GM21619 (cell line): Measurements from ENCODE around the gene MACROD1.
A peak's percentile ranks its signal among the peaks of the same experiment; 100 is the strongest.

Experiments used
- ATAC-seq: cut with Tn5 transposase; IDR thresholded peaks from one replicate; pipeline ENCODE4 v1.9.1; 2021; ENCODE audit not compliant: unreplicated experiment

The MACROD1 gene

DNA sequence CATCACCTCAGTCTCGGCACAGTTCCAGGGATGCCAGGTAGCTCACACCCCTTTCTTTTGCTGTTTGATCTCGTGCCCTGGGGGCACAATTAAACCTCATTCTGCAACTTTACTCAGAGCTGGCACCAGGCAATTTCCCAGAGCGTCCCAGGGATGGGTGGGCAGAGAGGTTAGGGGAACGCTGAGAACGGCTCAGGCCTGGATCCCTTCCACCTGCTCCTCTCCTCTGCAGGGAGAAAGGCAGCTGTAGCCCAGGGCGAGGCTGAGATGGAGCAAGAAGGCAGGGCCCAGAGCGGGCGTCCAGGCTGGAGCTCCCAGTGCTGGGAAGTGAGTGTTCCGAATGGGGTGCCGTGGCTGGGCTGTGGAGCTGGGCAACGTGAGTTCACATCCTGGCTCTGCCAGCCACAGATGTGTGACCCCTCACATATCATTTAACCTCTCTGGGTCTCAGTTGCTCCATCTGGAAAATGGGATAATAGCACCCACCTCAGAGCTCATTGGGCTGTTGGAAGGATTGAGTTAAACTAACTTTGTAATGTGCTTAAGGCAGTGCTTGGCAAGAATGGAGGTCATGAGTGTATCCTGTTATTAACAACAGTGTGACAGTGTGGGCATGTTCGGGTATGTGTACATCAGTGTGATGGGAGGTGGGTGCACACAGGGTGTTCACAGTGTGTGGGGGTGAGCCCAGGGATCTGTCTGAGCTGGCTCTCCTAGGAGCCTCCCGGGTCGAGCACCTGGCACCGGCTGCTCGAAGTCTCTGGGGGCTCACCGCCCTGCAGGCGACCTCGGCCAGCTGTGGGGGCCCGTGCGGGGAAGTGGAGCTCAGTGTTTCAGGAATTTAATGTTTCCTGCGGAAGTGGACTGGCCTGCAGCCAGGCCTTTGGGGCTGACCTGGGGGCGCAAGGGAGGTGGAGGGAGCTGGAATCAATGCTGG is 164.2 kb downstream of the MACROD1 start:
- ATAC-seq, result no peak

DNA sequence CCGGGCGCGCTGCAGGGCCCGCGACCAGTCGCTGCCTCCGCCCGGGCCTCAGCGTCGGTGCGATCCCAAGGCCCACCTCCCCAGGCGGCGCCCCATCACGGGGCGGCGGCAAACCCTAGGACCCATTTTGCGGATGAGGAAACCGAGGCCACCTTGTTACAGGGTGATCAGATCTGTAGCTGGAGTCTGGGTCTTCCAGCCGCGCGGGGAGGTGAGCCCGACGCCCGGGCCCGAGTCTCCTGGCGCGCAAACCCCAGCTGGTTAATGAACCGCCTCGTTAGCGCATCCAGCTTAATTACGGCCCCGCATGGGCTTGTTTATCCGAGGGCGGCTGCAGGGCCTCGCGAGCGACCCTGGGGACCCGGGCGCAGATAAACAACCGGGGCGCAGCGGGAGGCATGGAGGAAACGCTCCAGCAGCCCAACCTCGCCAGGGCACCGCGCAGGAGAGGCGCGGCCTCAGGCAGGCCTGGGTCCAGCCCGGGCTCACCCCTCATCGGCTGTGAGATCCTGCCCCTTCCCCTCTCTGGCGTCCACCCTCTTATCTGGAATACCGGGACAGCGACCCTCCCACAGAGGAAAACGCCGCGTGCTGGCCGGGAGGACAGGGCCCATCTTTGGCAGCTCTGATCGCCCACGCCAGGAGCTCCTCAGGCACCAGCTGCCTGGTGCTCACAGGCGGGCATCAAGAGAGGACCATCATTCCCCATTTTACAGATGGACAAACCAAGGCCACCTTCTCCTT is 165.0 kb downstream of the MACROD1 start:
- ATAC-seq, result no peak

DNA sequence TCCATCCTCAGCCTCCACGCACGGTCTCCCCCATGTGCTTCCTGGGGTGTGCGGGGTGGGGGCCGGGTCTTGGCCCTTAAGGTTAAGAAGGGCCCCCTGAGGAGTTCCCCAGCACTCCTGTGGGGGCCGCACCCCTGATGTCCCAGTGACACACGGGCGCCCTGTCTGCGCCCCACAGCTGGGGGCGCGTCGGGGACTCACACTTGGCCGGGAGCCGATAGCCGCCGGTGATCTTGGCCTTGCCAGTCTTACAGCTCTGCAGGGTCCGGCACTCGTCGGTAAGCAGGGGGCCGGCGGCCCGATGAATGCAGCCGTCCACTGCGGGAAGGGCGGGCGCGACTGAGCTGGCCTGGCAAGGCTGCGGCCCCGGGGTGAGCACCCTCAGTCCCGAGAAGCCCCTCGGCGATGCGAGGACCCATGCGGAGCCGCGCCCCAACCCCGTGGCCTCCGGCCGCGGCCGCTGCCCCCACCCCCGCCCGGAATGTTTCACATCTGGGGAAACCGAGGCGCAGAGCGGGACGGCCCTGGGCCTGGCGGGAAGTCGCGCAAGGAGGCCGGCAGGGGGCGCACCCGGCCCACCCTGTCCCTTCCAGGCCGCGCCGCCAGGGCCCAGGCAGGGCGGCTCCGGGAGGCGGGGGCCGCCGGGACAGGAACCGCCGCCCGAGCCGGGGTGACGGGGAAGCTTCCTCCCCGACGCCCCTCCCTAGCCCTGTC is 165.7 kb downstream of the MACROD1 start:
- ATAC-seq, result peak; percentile 72

DNA sequence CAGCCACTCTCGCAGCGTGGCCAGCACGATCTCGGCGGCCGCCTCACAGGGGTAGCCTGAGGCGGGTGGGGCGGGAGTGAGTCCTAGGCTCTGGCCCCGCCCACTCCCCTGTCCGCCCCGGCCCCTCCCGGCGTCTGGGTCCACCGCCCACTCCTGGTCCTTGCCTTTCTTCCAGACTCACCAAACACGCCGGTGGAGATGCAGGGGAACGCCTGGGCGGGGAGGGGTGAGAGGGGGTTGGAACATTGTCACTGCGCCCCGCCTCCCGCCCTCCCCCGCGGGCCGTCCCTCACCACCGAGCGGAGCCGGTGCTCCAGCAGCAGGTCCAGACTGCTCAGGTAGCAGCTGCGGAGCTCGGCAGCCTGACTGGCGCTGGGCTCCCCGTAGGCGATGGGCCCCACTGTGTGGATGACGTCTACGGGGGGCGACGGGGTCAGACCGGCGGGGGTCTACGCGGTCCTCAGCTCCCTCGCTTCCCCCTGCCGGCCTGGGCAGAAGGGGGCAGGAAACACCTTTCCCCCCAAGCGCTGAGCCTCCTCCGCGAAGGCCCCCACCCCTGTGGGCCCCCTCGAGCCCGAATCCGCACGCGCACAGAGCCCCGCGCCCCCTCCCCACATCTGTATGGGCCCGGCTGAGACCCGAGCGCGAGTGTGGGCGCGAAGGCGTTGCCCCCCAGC is 166.4 kb downstream of the MACROD1 start:
- ATAC-seq, result no peak

DNA sequence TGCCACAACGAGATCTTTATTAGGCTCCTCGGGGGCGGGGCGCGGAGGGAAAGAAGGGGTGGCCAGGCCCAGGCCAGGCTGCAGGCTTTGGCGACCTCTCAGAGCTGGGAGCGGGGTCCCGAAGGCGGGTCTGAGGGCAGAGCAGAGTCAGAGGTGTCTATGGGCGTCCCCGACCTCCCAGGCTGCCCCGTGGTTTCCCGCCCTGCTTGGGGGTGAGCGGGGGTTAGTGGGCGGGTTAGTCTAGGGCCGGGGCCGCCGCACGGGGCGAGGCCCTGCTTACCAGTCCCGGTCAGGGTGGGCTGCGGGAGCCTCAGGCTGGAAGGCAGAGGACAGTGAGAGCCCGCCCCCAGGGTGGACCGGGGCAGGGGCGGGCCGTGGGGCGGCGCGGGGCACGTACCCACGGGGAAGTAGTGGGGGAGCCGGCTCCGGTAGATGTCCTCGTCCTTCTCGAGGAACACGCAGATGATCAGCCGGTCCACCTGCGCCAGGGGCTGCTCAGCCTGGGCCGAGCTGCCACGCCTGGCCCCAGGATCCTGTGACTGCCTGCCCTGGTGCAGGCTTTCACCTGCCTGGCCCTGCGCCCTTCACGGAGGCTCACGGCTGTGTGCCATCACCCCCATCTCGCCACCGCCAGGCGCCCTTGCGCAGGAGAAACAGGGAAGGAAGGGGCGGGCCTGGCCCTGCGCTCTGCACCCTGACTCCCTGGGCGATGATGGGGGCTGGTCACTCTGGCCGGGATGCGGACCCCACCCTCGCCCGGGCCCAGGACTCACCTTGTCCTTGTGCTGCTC is 167.2 kb downstream of the MACROD1 start:
- ATAC-seq, result no peak

DNA sequence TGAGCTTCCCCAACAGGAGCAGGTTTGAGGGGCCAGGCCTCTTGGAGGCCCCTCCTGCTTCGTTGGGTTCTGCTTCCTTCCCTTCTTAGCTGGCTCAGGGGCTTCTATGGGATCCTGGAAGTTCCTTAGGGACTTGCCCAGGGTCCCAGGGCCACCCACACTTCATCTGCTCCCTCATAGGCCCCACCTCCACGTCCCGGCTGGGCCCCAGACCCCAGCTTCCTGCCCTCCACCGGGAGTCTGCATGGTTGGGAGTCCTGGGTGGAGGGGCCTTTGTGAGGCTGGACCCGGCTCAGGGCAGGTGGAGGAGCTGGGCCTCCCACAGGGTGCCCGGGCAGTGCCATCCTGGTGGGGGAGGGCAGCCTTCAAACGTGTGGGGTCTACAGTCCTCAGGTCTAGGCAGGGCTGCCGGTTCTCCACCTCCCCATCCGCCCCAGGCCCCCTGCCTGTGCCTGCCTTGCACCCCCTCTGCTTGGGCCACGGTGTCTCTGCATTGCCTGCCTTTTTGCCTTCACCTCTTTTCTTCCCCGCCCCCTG is 168.0 kb downstream of the MACROD1 start:
- ATAC-seq, result no peak

DNA sequence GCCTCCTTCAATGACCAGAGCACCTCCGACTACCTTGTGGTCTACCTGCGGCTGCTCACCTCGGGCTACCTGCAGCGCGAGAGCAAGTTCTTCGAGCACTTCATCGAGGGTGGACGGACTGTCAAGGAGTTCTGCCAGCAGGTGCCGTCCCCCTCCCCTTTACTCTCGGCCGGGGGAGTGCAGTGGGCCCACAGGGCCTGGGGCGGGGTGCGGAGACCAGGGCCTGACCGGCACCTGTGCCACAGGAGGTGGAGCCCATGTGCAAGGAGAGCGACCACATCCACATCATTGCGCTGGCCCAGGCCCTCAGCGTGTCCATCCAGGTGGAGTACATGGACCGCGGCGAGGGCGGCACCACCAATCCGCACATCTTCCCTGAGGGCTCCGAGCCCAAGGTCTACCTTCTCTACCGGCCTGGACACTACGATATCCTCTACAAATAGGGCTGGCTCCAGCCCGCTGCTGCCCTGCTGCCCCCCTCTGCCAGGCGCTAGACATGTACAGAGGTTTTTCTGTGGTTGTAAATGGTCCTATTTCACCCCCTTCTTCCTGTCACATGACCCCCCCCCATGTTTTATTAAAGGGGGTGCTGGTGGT is 168.7 kb downstream of the MACROD1 start:
- no peak for ATAC-seq

DNA sequence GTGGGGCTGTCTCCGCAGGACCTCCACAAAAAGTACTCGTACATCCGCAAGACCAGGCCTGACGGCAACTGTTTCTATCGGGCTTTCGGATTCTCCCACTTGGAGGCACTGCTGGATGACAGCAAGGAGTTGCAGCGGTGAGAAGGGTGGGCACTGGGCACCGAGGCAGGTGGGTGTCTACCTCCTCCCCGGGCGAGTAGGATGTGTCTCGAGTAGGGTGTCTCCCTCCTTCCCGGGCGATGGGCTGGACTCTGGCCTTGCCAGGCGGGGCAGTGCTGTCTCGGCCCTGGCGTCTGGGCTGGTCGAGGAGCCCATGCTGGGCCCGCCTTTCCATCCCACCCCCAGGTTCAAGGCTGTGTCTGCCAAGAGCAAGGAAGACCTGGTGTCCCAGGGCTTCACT is 169.4 kb downstream of the MACROD1 start:
- no peak for ATAC-seq

DNA sequence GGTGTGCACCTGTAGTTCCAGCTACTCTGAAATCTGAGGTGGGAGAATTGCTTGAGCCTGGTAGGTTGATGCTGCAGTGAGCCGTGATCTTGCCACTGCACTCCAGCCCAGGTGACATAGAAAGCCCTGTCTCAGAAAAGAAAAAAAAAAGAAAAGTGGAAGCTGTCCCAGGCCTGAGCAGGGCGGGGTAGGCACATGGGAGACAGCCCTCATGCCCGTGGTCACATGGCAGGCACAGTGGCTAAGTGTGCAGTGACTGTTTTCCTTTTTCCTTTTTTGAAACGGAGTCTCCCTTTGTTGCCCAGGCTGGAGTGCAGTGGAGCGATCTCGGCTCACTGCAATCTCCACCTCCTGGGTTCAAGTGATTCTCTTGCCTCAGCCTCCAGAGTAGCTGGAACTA is 171.9 kb downstream of the MACROD1 start:
- ATAC-seq, result no peak

DNA sequence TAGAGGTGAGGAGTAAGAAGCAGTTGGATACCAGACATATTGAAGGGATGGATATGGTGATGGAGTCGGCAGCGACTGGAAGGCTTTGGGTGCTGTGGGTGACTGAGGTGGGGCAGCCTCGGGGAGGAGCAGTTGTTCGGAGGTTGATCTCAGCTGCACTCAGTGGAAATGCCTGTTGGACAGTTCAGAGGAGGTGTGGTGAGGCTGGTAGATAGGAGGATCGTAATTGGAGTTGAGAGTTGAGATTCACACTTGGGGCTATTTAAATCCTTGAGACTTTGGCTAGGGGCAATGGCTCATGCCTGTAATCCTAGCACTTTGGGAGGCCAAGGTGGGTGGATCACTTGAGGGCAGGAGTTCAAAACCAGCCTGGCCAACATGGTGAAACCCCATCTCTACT is 172.8 kb downstream of the MACROD1 start:
- ATAC-seq, result no peak

DNA sequence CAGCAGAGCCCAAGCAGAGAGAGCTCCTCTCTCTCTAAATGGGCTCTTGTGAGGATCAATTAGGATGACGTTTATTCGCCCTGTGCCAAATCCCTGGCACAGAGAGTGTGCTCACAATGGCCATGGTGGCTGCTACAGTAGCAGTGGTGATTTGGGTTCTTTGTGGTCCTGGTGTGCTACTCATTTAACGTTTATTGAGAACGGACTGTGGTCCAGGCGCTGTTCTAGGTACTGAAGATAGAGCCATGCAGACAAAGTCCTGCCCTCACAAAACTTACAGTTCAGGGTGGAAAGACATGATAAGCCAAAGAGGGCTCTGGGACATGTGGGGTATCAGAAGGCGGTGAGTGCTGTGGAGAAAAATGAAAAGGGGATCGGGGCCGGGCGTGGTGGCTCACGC is 174.4 kb downstream of the MACROD1 start:
- no peak for ATAC-seq

DNA sequence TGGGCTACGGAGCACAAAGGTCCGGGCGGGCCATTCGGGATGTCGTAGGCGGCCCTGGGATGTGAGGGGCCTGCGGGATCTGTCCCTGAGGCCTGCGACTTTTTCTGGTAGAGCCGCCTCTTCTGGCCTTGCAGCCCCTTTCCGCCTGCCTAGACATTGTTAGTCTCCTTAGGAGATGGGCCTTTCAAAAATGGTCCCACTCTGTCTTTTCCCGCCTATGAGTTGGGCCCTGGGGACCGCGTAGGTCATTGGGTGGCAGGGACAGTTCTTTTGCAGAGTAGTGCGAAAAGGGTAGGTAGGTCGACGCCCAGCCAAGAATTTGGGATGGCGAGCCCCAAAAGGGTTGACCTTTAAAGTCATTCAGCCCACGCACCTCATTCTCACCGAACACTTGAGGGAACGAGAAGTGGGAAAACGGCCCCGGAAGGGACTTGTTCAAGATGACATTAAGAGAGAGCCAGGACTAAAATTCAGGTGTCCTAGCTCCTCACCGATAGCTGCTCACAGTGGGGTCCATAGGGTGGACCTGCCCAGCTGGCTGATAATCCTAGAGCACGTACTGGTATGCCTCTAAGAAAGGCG is 178.9 kb downstream of the MACROD1 start:
- no peak for ATAC-seq

DNA sequence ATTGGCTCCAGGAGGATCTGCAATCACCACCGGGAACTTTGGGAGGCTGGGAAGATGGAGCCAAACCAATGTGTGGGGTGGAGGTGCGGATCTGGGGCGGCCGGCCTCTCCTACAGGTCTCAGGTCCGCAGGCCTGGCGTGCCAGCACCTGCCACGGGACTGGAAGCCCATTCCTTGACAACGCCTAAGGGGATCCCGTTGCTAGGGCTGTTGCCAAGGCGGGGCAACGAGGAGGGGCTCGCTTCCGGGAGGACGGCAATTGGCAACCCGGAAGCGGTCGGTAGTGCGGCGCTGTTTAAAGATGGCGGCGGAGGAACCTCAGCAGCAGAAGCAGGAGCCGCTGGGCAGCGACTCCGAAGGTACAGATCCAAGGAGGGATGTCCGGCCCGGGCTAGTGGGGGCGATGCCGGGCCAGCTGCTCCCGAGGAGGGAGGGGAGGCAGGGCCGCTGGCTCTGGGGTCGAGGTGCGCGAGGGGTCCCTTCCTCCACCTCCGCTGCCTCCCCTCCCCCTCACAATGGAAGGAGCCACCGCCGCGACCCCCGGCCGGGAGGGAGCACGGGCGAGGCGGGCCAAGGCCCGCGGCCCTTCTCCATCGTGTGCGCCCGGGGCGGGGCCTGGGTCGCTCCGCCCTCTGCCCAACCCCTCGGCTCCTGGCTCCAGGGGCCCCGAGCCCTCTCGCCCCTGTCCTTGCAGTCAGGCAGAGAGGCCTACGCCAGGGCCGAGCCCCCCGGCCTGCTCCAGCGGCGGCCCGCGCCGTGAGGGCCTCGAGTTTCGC is 179.6 kb downstream of the MACROD1 start, which contains the start of gene OTUB1:
Gene OTUB1 (plus strand): TSS at position 283 of the 776 bp plus-strand sequence. CDS start 19 bp downstream, at position 302.
- ATAC-seq, result peak; percentile 91

DNA sequence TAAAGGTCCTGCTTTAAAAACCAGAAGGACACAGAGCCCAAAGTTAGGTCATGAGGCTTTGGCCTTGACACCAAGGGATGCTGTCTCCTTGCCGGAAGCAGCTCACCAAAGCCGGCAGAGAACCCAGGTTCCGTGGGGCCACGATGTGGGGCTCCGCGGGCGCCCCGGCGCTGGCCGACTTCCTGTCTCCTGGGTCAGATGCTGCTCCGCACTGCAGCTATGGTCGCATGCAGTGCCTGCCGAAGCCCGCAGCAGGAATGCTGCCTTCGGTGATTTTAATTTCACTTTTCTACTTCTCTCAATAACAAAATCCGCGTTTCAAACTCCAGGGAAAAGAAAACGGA is 180.1 kb downstream of the MACROD1 start:
- peak; percentile 41 for ATAC-seq

DNA sequence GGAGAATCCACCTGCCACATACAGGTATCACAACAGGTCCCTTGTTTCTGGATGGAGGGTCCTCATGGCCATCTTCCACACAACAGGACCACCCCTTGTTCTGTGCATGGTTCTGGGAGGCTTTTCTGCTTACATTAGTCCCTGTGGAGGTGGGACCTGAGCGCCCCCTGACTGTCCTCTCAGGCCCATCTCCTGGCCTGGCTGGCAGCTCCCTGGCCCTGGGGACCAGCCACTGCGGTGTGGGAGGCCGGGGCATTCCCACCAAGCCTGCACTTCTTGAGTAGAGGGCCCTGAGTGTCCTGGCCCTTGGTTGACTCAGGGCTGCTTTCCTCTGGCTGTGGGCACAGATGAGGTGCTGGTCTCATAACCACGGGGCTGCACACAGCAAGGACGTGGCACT is 186.5 kb downstream of the MACROD1 start:
- ATAC-seq, result no peak

DNA sequence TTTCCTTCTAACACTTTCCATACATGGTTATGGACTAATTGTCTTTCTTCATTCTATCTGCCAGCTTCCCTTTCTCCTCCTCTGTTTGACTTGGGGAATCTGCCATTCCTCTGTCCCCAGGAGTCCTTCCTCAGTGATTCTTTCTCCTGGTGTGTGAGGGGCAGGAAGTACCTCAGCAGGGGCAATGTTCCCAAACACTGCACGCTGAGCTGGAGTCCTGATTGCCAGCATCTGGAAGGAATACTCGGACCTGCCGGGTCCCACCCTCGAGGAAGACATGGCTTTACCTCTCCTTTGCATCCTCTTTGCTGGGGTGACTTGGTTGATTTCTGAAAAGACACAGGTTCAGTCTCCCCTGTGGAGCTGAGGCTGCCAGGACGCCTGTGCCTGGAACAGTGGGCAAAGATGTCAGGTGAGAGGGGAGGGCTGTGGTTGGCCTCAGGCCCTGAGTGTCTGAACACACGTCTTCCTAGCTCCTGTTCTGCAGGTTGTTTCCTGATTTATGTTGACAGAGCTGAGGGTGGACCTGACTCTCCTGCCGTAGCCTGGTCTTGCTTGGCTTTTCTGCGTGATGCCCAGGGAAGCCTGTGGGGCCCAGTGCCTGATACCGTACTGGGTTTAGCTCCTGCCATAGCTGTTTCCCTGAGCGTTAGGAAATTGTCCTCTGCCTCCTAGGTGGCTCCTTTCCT is 187.2 kb downstream of the MACROD1 start:
- ATAC-seq, result no peak

DNA sequence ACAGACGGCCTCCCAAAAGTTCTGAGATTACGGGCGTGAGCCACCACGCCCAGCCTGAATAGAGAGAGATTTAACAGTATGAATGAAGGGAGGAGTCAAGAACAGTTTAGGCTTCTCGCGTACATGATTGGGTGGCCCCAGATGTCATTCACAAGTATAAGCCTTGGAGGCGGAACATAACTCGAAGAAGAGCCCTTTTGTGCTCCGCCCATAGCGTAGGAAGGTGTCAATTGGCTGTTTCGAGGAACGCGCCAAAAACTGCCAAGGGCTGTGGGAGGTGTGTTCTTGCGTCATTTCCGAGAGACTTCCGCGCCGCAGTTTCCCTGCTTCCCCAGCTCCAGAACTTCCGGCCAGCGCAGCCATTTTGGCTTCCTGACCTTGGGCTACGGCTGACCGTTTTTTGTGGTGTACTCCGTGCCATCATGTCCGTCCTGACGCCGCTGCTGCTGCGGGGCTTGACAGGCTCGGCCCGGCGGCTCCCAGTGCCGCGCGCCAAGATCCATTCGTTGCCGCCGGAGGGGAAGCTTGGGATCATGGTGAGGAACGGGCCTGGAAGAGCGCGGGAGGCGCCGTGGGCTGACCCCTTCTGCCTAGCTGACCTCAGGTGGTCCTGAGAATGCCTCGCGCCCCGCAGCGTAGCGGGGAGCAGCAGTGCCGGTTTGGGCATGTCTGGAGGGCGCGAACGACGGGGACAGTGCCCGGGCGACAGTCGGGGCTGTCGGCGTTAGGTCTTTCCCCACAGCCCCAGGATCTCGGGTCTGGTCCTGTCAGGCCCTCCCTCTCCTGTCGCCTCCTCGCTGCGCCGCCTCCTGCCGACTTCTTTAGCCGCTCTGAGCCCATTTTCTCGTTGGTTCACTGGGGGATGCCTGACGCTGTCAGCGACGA is 191.4 kb downstream of the MACROD1 start, which contains the start of gene COX8A:
Gene COX8A (plus strand): TSS at position 362 of the 885 bp plus-strand sequence. CDS start 61 bp downstream, at position 423.
- peak; percentile 95 for ATAC-seq
